Measurements from ENCODE around the gene SUGCT. TPM values are rescaled to one million over a fixed set of nuclear protein-coding genes. Genes with fewer than 3 reads are reported as not detected.
"Not testable (repeated sequence)": the region's sequence is repeated elsewhere in the genome, so short reads cannot be mapped to it uniquely, and the experiment has no call there.

SUGCT gene
- total RNA-seq, 1 experiment from 2014 or later, result not detected

GRCh38 chr7:40611095-40611871 lies 476.5 kb downstream of the SUGCT start:
- DNase-seq (ENCODE audit: low spot score), result no peak

GRCh38 chr7:40612298-40612697 lies 477.5 kb downstream of the SUGCT start:
- no peak for DNase-seq (ENCODE audit: low spot score)

- DNase-seq (ENCODE audit: low spot score), result no peak
These were observed 484.8 kb downstream of the SUGCT start for GRCh38 chr7:40619647-40620046.

GRCh38 chr7:40621592-40621998 lies 486.8 kb downstream of the SUGCT start:
- DNase-seq (ENCODE audit: low spot score), result no peak

GRCh38 chr7:40622941-40623501 lies 488.2 kb downstream of the SUGCT start:
- DNase-seq (ENCODE audit: low spot score), result no peak

GRCh38 chr7:40623863-40624262 lies 489.1 kb downstream of the SUGCT start:
- no peak for DNase-seq (ENCODE audit: low spot score)

- not testable (repeated sequence) for DNase-seq (ENCODE audit: low spot score)
These were observed 492.6 kb downstream of the SUGCT start for GRCh38 chr7:40627361-40627760.

- no peak for DNase-seq (ENCODE audit: low spot score)
These were observed 495.1 kb downstream of the SUGCT start for GRCh38 chr7:40629891-40630290.

GRCh38 chr7:40634118-40634517 lies 499.3 kb downstream of the SUGCT start:
- DNase-seq (ENCODE audit: low spot score), result no peak

- no peak for DNase-seq (ENCODE audit: low spot score)
These were observed 503.9 kb downstream of the SUGCT start for GRCh38 chr7:40638545-40639320.

- no peak for DNase-seq (ENCODE audit: low spot score)
These were observed 505.8 kb downstream of the SUGCT start for GRCh38 chr7:40640566-40640965.

GRCh38 chr7:40641701-40642100 lies 506.9 kb downstream of the SUGCT start:
- no peak for DNase-seq (ENCODE audit: low spot score)

GRCh38 chr7:40643664-40644063 lies 508.9 kb downstream of the SUGCT start:
- no peak for DNase-seq (ENCODE audit: low spot score)

GRCh38 chr7:40644454-40645188 lies 509.8 kb downstream of the SUGCT start:
- no peak for DNase-seq (ENCODE audit: low spot score)

- DNase-seq (ENCODE audit: low spot score), result no peak
These were observed 510.4 kb downstream of the SUGCT start for GRCh38 chr7:40645197-40645596.

- no peak for DNase-seq (ENCODE audit: low spot score)
These were observed 511.9 kb downstream of the SUGCT start for GRCh38 chr7:40646717-40647116.

GRCh38 chr7:40647719-40648118 lies 512.9 kb downstream of the SUGCT start:
- no peak for DNase-seq (ENCODE audit: low spot score)

GRCh38 chr7:40649247-40649646 lies 514.4 kb downstream of the SUGCT start:
- DNase-seq (ENCODE audit: low spot score), result no peak

- not testable (repeated sequence) for DNase-seq (ENCODE audit: low spot score)
These were observed 516.1 kb downstream of the SUGCT start for GRCh38 chr7:40650903-40651302.

- no peak for DNase-seq (ENCODE audit: low spot score)
These were observed 519.4 kb downstream of the SUGCT start for GRCh38 chr7:40654171-40654570.

- DNase-seq (ENCODE audit: low spot score), result no peak
These were observed 520.6 kb downstream of the SUGCT start for GRCh38 chr7:40655426-40655825.

GRCh38 chr7:40656349-40656748 lies 521.5 kb downstream of the SUGCT start:
- DNase-seq (ENCODE audit: low spot score), result no peak

Measured in HT-29 (cell line).